ENCODE results near the gene PPIF. TPM values are rescaled to one million over a fixed set of nuclear protein-coding genes. Genes with fewer than 3 reads are reported as not detected.

Gene PPIF
- total and polyA plus RNA-seq, 4 donors, result 21.7 to 96.8 (median 39.9) TPM

GRCh38 chr10:79342295-79342761 lies 4.9 kb upstream of the PPIF start:
- TF ChIP-seq CTCF (IDR thresholded peaks at IDR 0.05; ENCODE audit: control extremely low read depth, extremely low read depth), result no peak
- WGBS, 2 donors, result 92 to 97% methylated on average over 5 of the region's 5 CpGs
- Histone ChIP-seq H3K27me3 (ENCODE audit: control insufficient read depth in 3 of 3, insufficient read depth in 3 of 3, low read length in 2 of 3) (no peaks in the 10 kb centered on the region), H3K27ac (ENCODE audit: low read depth in 1 of 2, low read length in 1 of 2) (no peak overlapping the region), H3K9me3 (ENCODE audit: control insufficient read depth in 4 of 4, insufficient read depth in 3 of 4, low read length in 3 of 4) (peaks cover 0 to 5% (median 0%) of the 10 kb centered on the region in 4 donors), H3K4me3 (no peak overlapping the region), H3K9ac (ENCODE audit: insufficient read depth in 1 of 2, low read length in 2 of 2) (no peak overlapping the region), H3K36me3 (ENCODE audit: control insufficient read depth in 4 of 4, insufficient read depth in 4 of 4, low read length in 4 of 4) (no peaks in the 10 kb centered on the region), H3K4me1 (ENCODE audit: control insufficient read depth in 5 of 5, insufficient read depth in 5 of 5, low read length in 5 of 5) (peaks cover 0 to 5% (median 0%) of the 10 kb centered on the region in 5 donors)
- ATAC-seq (ENCODE audit: insufficient read depth, low FRiP score) (no peak), DNase-seq (peak in 1 of 3 donors; percentile 7)

DNA sequence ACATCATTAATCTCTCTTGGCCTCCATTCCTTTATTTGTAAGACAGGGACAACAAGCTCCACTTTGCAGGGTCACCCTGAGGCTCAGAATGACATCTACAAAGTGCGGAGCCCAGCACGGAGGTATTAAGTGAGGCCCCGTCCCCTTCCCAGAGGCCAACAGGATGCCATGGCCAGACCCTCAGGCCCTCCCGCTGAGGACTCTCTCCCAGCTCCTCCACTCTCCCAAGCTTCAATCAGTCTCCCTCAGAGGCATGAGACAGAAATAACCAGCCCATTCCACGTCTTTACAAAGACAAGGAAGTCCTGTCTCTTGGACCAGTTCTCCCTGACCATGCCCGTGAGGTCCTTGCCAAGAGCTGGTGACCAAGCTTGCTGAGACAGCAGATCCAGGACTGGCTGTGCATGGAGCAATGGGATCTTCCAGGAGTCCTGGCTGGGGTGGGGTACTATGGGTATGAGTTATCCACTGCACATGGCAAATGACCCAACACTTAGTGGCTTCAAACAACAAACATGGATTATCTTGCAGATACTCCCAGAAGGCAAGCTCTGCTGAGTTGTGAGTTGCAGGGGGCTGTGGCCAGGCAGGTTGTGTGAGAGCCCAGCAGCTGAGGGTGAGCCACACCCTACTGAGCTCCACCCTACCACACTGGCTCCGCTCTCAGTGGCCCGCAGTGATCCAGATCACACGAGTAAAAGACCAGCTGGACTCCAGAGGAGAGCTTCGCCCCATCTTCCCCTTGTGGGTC lies 4.3 kb upstream of the PPIF start:
- Histone ChIP-seq H3K4me1 (ENCODE audit: control insufficient read depth in 5 of 5, insufficient read depth in 5 of 5, low read length in 5 of 5) (peaks cover 0 to 8% (median 0%) of the 10 kb centered on the region in 5 donors), H3K36me3 (ENCODE audit: control insufficient read depth in 4 of 4, insufficient read depth in 4 of 4, low read length in 4 of 4) (no peaks in the 10 kb centered on the region), H3K27ac (ENCODE audit: low read depth in 1 of 2, low read length in 1 of 2) (no peak overlapping the region), H3K9me3 (ENCODE audit: control insufficient read depth in 4 of 4, insufficient read depth in 3 of 4, low read length in 3 of 4) (no peaks in the 10 kb centered on the region), H3K9ac (ENCODE audit: insufficient read depth in 1 of 2, low read length in 2 of 2) (no peak overlapping the region), H3K4me3 (no peak overlapping the region), H3K27me3 (ENCODE audit: control insufficient read depth in 3 of 3, insufficient read depth in 3 of 3, low read length in 2 of 3) (no peaks in the 10 kb centered on the region)
- DNase-seq (peak in 1 of 3 donors; percentile 10), ATAC-seq (ENCODE audit: insufficient read depth, low FRiP score) (no peak)
- TF ChIP-seq CTCF (IDR thresholded peaks at IDR 0.05; ENCODE audit: control extremely low read depth, extremely low read depth), result no peak
- 85 to 95% methylated on average over 10 of the region's 10 CpGs for WGBS, 2 donors

- peak in 1 of 3 donors; percentile 24 for DNase-seq
- Histone ChIP-seq H3K27me3 (ENCODE audit: control insufficient read depth in 3 of 3, insufficient read depth in 3 of 3, low read length in 2 of 3) (no peaks in the 10 kb centered on the region), H3K9me3 (ENCODE audit: control insufficient read depth in 4 of 4, insufficient read depth in 3 of 4, low read length in 3 of 4) (no peaks in the 10 kb centered on the region), H3K27ac (ENCODE audit: low read depth in 1 of 2, low read length in 1 of 2) (no peak overlapping the region), H3K4me1 (ENCODE audit: control insufficient read depth in 5 of 5, insufficient read depth in 5 of 5, low read length in 5 of 5) (peaks cover 0 to 20% (median 6%) of the 10 kb centered on the region in 5 donors), H3K36me3 (ENCODE audit: control insufficient read depth in 4 of 4, insufficient read depth in 4 of 4, low read length in 4 of 4) (peaks cover 0 to under 1% (median 0%) of the 10 kb centered on the region in 4 donors), H3K4me3 (no peak overlapping the region), H3K9ac (ENCODE audit: insufficient read depth in 1 of 2, low read length in 2 of 2) (no peak overlapping the region)
- no peak for TF ChIP-seq CTCF (IDR thresholded peaks at IDR 0.05; ENCODE audit: control extremely low read depth, extremely low read depth)
- WGBS, 2 donors, result 71 to 80% methylated on average over 3 of the region's 3 CpGs
- ATAC-seq (ENCODE audit: insufficient read depth, low FRiP score), result no peak
Observed at GRCh38 chr10:79344502-79345195, 2.6 kb upstream of the PPIF start.

Measured in lung (tissue), 12 donors.